Naive thymus-derived CD4-positive, alpha-beta T cell (primary cell): Measurements from ENCODE around the gene THOP1. TPM values are rescaled to one million over a fixed set of nuclear protein-coding genes. Genes with fewer than 3 reads are reported as not detected.

ENCODE experiments used
- ATAC-seq: fragments of 150-1000 bp; cut with Tn5 transposase; 2 replicates; pipeline ENCODE4 v1.10.0; 2021; ENCODE audit warnings: mild to moderate bottlenecking, moderate library complexity
- CTCF ChIA-PET: fragments of 350-600 bp; sonication (Branson Sonifier 250); formaldehyde crosslinking; loops from one replicate; lab custom pipeline; 2021; ENCODE audit warnings: antibody characterized with exemption; lab: Charles Lee
- POLR2A ChIA-PET: fragments of 350-600 bp; sonication (Branson Sonifier 250); formaldehyde crosslinking; loops from one replicate; lab custom pipeline; 2021; ENCODE audit warnings: antibody characterized with exemption, inconsistent platforms; lab: Charles Lee
- DNase-seq, 9 donors: peaks; one replicate each; pipeline versions ENCODE4 v3.0.0 to v3.0.0-alpha.2; 2020 to 2022; ENCODE audit warnings: mixed read lengths in 1 of 9
- H3K27ac ChIP-seq: one replicate; pipeline ENCODE4 v1.7.0; 2013; ENCODE audit warnings: mild to moderate bottlenecking, low read depth, low read length, moderate library complexity
- H3K27me3 ChIP-seq, 2 donors: one replicate each; pipeline ENCODE4 v1.7.0; 2013; ENCODE audit warnings: low read length in 2 of 2, mild to moderate bottlenecking in 2 of 2, moderate library complexity in 2 of 2; ENCODE audit not compliant: control insufficient read depth in 2 of 2, insufficient read depth in 2 of 2
- H3K36me3 ChIP-seq, 3 experiments: 1 replicate in 2 of 3; 2 replicates in 1 of 3; pipeline ENCODE4 v1.7.0; 2013; ENCODE audit warnings: low read length in 3 of 3, mild to moderate bottlenecking in 3 of 3, moderate library complexity in 1 of 3; ENCODE audit not compliant: insufficient read depth in 3 of 3, control insufficient read depth in 2 of 3
- H3K4me1 ChIP-seq, 2 donors: one replicate each; pipeline ENCODE4 v1.7.0; 2013; ENCODE audit warnings: low read length in 2 of 2, mild to moderate bottlenecking in 2 of 2, moderate library complexity in 1 of 2; ENCODE audit not compliant: control insufficient read depth in 2 of 2, insufficient read depth in 2 of 2
- H3K4me3 ChIP-seq: 2 replicates; pipeline ENCODE4 v1.7.0; 2013; ENCODE audit warnings: mild to moderate bottlenecking, low read length
- H3K9me3 ChIP-seq, 3 experiments: 1 replicate in 2 of 3; 2 replicates in 1 of 3; pipeline ENCODE4 v1.7.0; 2013; ENCODE audit warnings: low read length in 3 of 3; ENCODE audit not compliant: control insufficient read depth in 2 of 3
- H3K27ac Mint-ChIP-seq, 9 donors: one replicate each; pipeline ENCODE4 v1.8.0; 2020 to 2022; ENCODE audit warnings: mixed read lengths in 9 of 9, mild to moderate bottlenecking in 8 of 9, moderate library complexity in 5 of 9, inconsistent platforms in 2 of 9
- H3K27me3 Mint-ChIP-seq, 5 donors: one replicate each; pipeline ENCODE4 v1.8.0; 2021 to 2022; ENCODE audit warnings: mixed read lengths in 5 of 5, mild to moderate bottlenecking in 1 of 5
- H3K36me3 Mint-ChIP-seq, 5 donors: one replicate each; pipeline ENCODE4 v1.8.0; 2020 to 2022; ENCODE audit warnings: mixed read lengths in 5 of 5, mild to moderate bottlenecking in 3 of 5, inconsistent platforms in 1 of 5
- H3K4me1 Mint-ChIP-seq, 7 donors: one replicate each; pipeline ENCODE4 v1.8.0; 2020 to 2022; ENCODE audit warnings: mixed read lengths in 7 of 7, mild to moderate bottlenecking in 3 of 7, inconsistent platforms in 1 of 7
- H3K4me3 Mint-ChIP-seq, 10 donors: one replicate each; pipeline ENCODE4 v1.8.0; 2020 to 2022; ENCODE audit warnings: mild to moderate bottlenecking in 10 of 10, mixed read lengths in 10 of 10, moderate library complexity in 6 of 10, inconsistent platforms in 2 of 10
- H3K9me3 Mint-ChIP-seq, 11 donors: one replicate each; pipeline ENCODE4 v1.8.0; 2020 to 2022; ENCODE audit warnings: mixed read lengths in 11 of 11, mild to moderate bottlenecking in 4 of 11, inconsistent platforms in 1 of 11, moderate library complexity in 1 of 11
- intact Hi-C, 2 donors: fragments of 100-400 bp; cut with micrococcal nuclease; formaldehyde crosslinking; loops; one replicate each; pipeline ENCODE4 v1.15.1; 2023
- polyA plus RNA-seq, 2 donors: library from polyadenylated mRNA; unstranded; fragments of 300-500 nt; fragmentation: Illumina TruSeq; gene quantifications; one replicate each; pipeline ENCODE4 v1.2.3, GENCODE V29; 2021
- total RNA-seq, 6 experiments: library from RNA in 5 of 6; stranded (reverse) in 5 of 6; gene quantifications; 1 replicate in 5 of 6; 2 replicates in 1 of 6; pipeline ENCODE4 v1.2.3 and lab custom pipeline; 2021 to 2026

THOP1 gene
- total and polyA plus RNA-seq, 7 experiments from 2014 or later, result 26.4 to 98.2 (median 29.7) TPM

DNA sequence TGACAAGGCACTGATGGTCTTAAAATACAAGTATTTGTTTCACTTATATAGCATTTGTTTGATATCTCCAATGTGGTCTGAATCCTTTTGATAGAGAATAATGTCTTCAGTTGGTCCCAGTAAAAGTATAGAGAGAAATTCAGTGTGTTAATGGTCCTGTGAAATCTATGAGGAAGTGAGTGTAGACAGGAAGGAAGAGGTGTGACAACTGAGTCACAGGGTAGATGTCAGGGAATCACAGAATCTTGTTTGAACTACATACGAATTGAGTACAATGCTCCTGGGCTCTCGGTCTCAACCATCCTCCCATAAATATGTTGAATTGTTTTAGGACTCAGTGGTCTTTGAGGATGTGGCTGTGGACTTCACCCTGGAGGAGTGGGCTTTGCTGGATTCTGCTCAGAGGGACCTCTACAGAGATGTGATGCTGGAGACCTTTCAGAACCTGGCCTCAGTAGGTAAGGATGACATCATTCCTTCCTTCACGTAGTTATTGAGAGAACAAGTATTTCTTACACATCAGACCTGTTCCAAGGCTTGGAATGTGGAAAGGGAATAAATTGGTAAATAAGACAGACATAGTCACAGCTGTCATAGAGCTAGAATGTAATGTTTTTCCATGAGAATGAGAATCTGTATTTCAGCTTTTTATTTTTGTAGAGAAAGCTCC lies 65.1 kb downstream of the THOP1 start:
- POLR2A ChIA-PET, result interaction anchor here (0.7 kb wide), 1 partner anchor 12 kb away, joined by 3 read pairs; no protein-coding TSS in a partner anchor
- peaks cover 19 to 77% (median 70%) of the 10 kb centered on the region in 5 donors for H3K36me3 Mint-ChIP-seq
- peaks cover 0 to 35% (median 26%) of the 10 kb centered on the region in 7 donors for H3K4me1 Mint-ChIP-seq

DNA sequence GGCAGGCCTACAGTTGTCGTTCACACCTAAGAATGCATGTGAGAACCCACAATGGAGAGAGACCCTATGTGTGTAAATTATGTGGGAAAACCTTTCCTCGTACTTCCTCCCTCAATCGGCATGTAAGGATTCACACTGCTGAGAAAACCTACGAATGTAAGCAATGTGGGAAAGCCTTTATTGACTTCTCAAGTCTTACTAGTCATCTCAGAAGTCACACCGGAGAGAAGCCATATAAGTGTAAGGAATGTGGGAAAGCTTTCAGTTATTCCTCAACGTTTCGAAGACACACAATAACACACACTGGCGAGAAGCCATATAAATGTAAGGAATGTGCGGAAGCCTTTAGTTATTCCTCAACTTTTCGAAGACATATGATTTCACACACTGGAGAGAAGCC lies 67.3 kb downstream of the THOP1 start:
- Mint-ChIP-seq H3K4me3 (no peak overlapping the region), H3K27ac (no peak overlapping the region), H3K9me3 (peaks cover 4 to 76% (median 43%) of the 10 kb centered on the region in 11 donors), H3K4me1 (peaks cover 5 to 48% (median 30%) of the 10 kb centered on the region in 7 donors), H3K36me3 (peaks cover 15 to 58% (median 54%) of the 10 kb centered on the region in 5 donors), H3K27me3 (no peaks in the 10 kb centered on the region)
- Histone ChIP-seq H3K4me3 (no peak overlapping the region), H3K27me3 (no peaks in the 10 kb centered on the region), H3K4me1 (peaks cover 12 to 24% of the 10 kb centered on the region in 2 donors), H3K27ac (no peak overlapping the region), H3K36me3 (peaks cover 16 to 34% (median 25%) of the 10 kb centered on the region in 3 experiments), H3K9me3 (peaks cover 10 to 34% (median 24%) of the 10 kb centered on the region in 3 experiments)
- DNase-seq, result no peak
- CTCF ChIA-PET, result no interaction called here
- intact Hi-C loops, result no loop called here
- ATAC-seq, result no peak
- POLR2A ChIA-PET, result no interaction called here

More for the DNA sequence above, 65.1 kb downstream of the THOP1 start:
- Mint-ChIP-seq H3K9me3 (peaks cover 4 to 85% (median 46%) of the 10 kb centered on the region in 11 donors), H3K27ac (peak overlapping the region in 1 of 9 donors; percentile 13), H3K27me3 (no peaks in the 10 kb centered on the region), H3K4me3 (peak overlapping the region in 8 of 10 donors; percentile 21 to 61 (median 45))
- H3K9me3 ChIP-seq, result peaks cover 10 to 34% (median 20%) of the 10 kb centered on the region in 3 experiments
- H3K4me3 ChIP-seq, result no peak overlapping the region
- ATAC-seq (no peak), DNase-seq (no peak)
- intact Hi-C loops, result no loop called here
- CTCF ChIA-PET, result interaction anchor here (0.9 kb wide), 1 partner anchor 694 kb away, joined by 4 read pairs; no protein-coding TSS in a partner anchor
- H3K36me3 ChIP-seq, result peaks cover 16 to 43% (median 25%) of the 10 kb centered on the region in 3 experiments
- no peak overlapping the region for H3K27ac ChIP-seq
- no peaks in the 10 kb centered on the region for H3K27me3 ChIP-seq
- peaks cover 0 to 4% of the 10 kb centered on the region in 2 donors for H3K4me1 ChIP-seq

DNA sequence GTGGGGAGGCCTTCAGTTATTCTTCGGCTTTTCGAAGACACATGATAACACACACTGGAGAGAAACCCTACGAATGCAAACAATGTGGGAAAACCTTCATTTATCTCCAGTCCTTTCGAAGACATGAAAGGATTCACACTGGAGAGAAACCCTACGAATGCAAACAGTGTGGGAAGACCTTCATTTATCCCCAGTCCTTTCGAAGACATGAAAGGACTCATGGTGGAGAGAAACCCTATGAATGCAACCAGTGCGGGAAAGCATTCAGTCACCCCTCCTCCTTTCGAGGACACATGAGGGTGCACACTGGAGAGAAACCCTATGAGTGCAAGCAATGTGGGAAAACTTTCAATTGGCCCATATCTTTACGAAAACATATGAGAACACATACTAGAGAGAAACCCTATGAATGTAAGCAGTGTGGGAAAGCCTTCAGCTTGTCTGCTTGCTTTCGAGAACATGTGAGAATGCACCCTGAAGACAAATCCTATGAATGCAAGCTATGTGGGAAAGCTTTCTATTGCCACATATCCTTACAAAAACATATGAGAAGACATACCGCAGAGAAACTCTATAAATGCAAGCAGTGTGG lies 67.8 kb downstream of the THOP1 start:
- Histone ChIP-seq H3K27me3 (no peaks in the 10 kb centered on the region), H3K4me1 (peaks cover 12 to 29% of the 10 kb centered on the region in 2 donors), H3K27ac (no peak overlapping the region), H3K36me3 (peaks cover 16 to 34% (median 25%) of the 10 kb centered on the region in 3 experiments), H3K9me3 (peaks cover 10 to 34% (median 24%) of the 10 kb centered on the region in 3 experiments), H3K4me3 (no peak overlapping the region)
- Mint-ChIP-seq H3K4me3 (no peak overlapping the region), H3K27ac (no peak overlapping the region), H3K27me3 (no peaks in the 10 kb centered on the region), H3K36me3 (peaks cover 15 to 58% (median 52%) of the 10 kb centered on the region in 5 donors), H3K4me1 (peaks cover 5 to 53% (median 30%) of the 10 kb centered on the region in 7 donors), H3K9me3 (peaks cover 4 to 74% (median 43%) of the 10 kb centered on the region in 11 donors)
- ChIA-PET POLR2A (interaction anchor here (0.6 kb wide), 1 partner anchor 160 kb away, joined by 3 read pairs; no protein-coding TSS in a partner anchor), CTCF (no interaction called here)
- intact Hi-C loops, result no loop called here
- DNase-seq, result no peak
- no peak for ATAC-seq

DNA sequence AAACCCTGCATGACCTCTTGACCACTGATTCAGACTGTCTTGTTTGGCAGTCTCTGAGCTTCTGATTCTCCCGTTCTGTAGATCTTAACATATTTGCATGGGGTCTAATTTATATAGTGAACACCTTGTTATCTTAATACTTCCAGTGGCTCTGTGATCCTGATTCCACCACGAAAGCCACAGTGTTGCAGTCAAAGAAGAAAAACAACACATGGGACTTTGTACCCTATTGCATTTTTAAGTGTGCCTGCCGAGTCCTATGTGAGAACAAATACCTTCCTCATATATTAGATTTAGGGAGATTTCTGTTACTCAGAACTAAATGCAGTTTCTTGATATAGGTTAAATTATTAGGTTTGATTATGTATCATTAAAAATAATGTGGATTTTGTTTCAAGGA lies 69.5 kb downstream of the THOP1 start:
- Mint-ChIP-seq H3K4me1 (peaks cover 5 to 63% (median 38%) of the 10 kb centered on the region in 7 donors), H3K27me3 (no peaks in the 10 kb centered on the region), H3K9me3 (peaks cover 4 to 63% (median 39%) of the 10 kb centered on the region in 11 donors), H3K27ac (no peak overlapping the region), H3K36me3 (peaks cover 15 to 55% (median 51%) of the 10 kb centered on the region in 5 donors), H3K4me3 (peak overlapping the region in 1 of 10 donors; percentile 11)
- ChIA-PET POLR2A (interaction anchor here (0.7 to 3.4 kb wide), 2 partner anchors 13 to 379 kb away, joined by 3 to 15 read pairs; partner anchors contain the start of genes GADD45B and ZNF555), CTCF (interaction anchor here (0.6 kb wide), 1 partner anchor 12 kb away, joined by 4 read pairs; no protein-coding TSS in a partner anchor)
- Histone ChIP-seq H3K27me3 (no peaks in the 10 kb centered on the region), H3K4me1 (peaks cover 12 to 35% of the 10 kb centered on the region in 2 donors), H3K36me3 (peaks cover 16 to 34% (median 25%) of the 10 kb centered on the region in 3 experiments), H3K9me3 (peaks cover 10 to 30% (median 24%) of the 10 kb centered on the region in 3 experiments), H3K27ac (no peak overlapping the region), H3K4me3 (no peak overlapping the region)
- intact Hi-C loops, result loop anchor here in 1 of 2 donors (5.0 kb wide), 1 partner anchor 38 kb away; the partner anchor contains the start of gene ZNF554
- DNase-seq (no peak), ATAC-seq (no peak)

DNA sequence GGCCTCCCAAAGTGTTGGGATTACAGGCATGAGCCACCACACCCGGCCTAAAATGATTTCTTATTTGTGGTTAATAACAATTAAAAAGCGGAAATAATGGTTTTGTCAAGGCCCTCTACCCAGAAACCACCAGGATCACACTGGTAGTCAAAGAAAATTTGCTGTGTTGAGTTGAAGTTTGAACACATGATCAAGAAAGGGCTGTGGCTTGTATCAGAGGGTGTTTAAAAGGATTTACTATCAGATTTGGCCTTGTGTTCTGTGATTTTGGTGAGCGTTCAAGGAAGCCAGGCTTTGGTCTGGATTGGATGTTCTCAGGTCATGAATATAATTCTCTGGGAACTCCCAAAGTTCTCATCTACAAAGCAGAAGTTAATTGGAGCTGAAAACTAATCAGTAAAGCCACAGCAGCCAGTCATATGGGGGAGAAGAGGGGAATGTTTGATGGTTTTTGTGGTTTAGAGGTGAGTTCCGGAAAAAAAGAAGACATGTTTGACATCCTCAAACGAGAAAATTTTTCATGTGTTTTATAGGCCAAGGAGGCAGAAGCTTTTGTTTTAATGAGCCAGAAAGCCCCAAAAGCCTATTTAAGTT lies 71.3 kb downstream of the THOP1 start:
- Mint-ChIP-seq H3K4me3 (peak overlapping the region; percentile 4 to 87 (median 64)), H3K36me3 (peaks cover 7 to 42% (median 34%) of the 10 kb centered on the region in 5 donors), H3K4me1 (peaks cover 5 to 55% (median 29%) of the 10 kb centered on the region in 7 donors), H3K27ac (peak overlapping the region in 8 of 9 donors; percentile 67 to 96 (median 84)), H3K27me3 (no peaks in the 10 kb centered on the region), H3K9me3 (peaks cover 4 to 51% (median 30%) of the 10 kb centered on the region in 11 donors)
- intact Hi-C loops, result loop anchor here in 1 of 2 donors (1.0 to 5.0 kb wide), 2 partner anchors 15 to 39 kb away; partner anchors contain the start of genes ZNF554 and ZNF555
- ATAC-seq (peak; percentile 91), DNase-seq (peak in 7 of 9 donors; percentile 74 to 85 (median 80))
- no peaks in the 10 kb centered on the region for H3K27me3 ChIP-seq
- POLR2A ChIA-PET, result interaction anchor here (0.7 to 3.4 kb wide), 4 partner anchors 15 to 536 kb away, joined by 3 to 15 read pairs (median 6); partner anchors contain the start of genes ZNF554 and ZNF555
- peaks cover 12 to 22% (median 20%) of the 10 kb centered on the region in 3 experiments for H3K36me3 ChIP-seq
- peaks cover 12 to 32% of the 10 kb centered on the region in 2 donors for H3K4me1 ChIP-seq
- H3K9me3 ChIP-seq, result peaks cover 10 to 26% (median 24%) of the 10 kb centered on the region in 3 experiments
- H3K4me3 ChIP-seq, result no peak overlapping the region
- peak overlapping the region; percentile 18 for H3K27ac ChIP-seq
- CTCF ChIA-PET, result no interaction called here
